Fibroblast of villous mesenchyme (primary cell): ENCODE data around the gene ALOX15B. TPM values are rescaled to one million over a fixed set of nuclear protein-coding genes. Genes with fewer than 3 reads are reported as not detected.

Experiments
- DNase-seq: peaks from one replicate; pipeline ENCODE4 v3.0.0-alpha.2; 2010; ENCODE audit warnings: low read depth
- H3K4me3 ChIP-seq: 2 replicates; pipeline ENCODE4 v1.5.1; 2011; ENCODE audit warnings: low read depth, mild to moderate bottlenecking, low read length
- total RNA-seq: library from RNA; depleted of rRNA; stranded (reverse); fragments of >200 nt; gene quantifications from 2 replicates; pipeline ENCODE4 v1.2.3, GENCODE V29; 2012
- TF ChIP-seq, protein P1 (sequence below): IDR thresholded peaks from 2 replicates; pipeline ENCODE4 v1.5.1; 2012; ENCODE audit warnings: low read depth, mild to moderate bottlenecking, low read length; ENCODE audit not compliant: insufficient read depth

The ALOX15B gene
- total RNA-seq, 1 donor = not detected

DNA sequence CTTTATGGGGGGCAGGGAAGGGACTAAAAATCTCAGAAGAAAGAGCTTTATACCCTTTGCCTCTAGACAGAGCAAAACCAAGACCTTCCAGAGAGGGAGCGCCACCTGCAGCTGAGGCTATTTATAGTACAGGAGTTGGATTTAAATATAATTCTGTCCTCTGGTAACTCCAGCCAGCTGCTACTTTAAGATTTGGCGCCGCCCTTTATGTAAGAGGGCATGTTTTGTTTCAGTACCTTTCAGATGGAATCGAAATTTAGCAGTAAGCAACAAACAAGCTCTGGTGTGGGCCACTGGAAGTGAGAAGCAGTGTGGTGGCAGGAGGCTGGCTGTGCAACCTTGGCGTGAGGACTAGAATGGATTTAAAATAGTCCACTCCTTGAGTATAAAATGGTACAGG, 41.7 kb upstream of the ALOX15B start:
- DNase-seq = peak; percentile 53
- H3K4me3 ChIP-seq = no peak overlapping the region
- TF ChIP-seq, protein P1, sequence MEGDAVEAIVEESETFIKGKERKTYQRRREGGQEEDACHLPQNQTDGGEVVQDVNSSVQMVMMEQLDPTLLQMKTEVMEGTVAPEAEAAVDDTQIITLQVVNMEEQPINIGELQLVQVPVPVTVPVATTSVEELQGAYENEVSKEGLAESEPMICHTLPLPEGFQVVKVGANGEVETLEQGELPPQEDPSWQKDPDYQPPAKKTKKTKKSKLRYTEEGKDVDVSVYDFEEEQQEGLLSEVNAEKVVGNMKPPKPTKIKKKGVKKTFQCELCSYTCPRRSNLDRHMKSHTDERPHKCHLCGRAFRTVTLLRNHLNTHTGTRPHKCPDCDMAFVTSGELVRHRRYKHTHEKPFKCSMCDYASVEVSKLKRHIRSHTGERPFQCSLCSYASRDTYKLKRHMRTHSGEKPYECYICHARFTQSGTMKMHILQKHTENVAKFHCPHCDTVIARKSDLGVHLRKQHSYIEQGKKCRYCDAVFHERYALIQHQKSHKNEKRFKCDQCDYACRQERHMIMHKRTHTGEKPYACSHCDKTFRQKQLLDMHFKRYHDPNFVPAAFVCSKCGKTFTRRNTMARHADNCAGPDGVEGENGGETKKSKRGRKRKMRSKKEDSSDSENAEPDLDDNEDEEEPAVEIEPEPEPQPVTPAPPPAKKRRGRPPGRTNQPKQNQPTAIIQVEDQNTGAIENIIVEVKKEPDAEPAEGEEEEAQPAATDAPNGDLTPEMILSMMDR = peak; percentile 55

DNA sequence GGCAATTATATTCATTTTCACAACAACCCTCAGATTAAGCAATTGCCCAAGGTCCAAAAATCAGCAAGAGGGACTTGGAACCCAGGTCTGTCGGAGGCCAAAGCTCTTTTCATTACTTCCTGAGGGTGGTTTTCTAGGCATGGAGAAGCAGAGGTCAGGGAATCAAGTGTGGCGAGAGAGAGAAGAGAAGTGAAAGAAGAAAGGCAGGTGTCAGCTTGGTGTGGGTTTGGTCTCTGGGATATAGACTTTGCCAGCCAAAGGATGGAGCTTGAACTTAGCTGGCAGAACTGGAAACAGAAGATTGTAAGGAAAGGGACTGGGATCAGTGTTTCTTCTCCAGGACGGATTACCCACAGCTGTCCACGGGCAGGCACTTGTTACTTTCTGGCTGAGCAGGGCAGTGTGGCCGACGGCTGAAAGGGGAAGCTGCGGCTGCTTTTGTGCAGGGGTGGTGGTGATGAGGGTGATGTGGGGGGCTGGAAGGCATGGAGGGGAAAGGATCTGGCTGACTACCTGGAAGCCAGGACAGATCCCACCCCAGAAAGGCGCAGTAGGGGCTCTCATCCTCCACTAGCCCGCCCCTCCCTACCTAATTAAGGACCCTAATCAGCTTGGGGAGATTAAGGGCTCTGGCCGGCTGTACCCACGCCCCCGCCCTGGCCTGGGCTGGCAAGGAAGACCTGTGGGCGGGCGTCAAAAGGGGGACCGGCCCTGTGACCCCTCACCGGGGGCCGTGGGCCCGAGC, 36.7 kb upstream of the ALOX15B start, which contains the start of gene GUCY2D:
Gene GUCY2D, plus strand, starts transcription at position 640 of the 745 bp plus-strand sequence. CDS start 433 bp downstream, outside the sequence.
- no peak for DNase-seq
- TF ChIP-seq, protein P1 = no peak
- no peak within 1 kb of the TSS for H3K4me3 ChIP-seq

DNA sequence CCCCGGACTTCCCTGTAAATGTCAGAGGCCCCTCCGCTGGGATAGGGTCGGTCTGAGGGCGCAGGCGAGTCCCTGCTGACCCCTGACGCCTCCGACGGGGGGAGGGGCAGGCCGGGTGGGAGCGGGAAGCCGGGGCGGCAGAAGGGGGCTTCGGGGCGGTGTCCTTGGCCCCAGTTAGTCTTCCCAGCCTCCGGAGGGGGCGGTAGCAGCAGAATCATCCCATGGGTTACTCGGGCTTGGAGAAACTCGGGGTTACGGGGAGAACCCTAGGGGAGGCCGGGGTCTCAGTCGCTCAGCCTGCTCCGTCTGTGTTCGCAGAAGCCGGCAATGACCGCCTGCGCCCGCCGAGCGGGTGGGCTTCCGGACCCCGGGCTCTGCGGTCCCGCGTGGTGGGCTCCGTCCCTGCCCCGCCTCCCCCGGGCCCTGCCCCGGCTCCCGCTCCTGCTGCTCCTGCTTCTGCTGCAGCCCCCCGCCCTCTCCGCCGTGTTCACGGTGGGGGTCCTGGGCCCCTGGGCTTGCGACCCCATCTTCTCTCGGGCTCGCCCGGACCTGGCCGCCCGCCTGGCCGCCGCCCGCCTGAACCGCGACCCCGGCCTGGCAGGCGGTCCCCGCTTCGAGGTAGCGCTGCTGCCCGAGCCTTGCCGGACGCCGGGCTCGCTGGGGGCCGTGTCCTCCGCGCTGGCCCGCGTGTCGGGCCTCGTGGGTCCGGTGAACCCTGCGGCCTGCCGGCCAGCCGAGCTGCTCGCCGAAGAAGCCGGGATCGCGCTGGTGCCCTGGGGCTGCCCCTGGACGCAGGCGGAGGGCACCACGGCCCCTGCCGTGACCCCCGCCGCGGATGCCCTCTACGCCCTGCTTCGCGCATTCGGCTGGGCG, 35.9 kb upstream of the ALOX15B start:
- DNase-seq = no peak
- H3K4me3 ChIP-seq = no peak overlapping the region
- TF ChIP-seq, protein P1 = no peak

DNA sequence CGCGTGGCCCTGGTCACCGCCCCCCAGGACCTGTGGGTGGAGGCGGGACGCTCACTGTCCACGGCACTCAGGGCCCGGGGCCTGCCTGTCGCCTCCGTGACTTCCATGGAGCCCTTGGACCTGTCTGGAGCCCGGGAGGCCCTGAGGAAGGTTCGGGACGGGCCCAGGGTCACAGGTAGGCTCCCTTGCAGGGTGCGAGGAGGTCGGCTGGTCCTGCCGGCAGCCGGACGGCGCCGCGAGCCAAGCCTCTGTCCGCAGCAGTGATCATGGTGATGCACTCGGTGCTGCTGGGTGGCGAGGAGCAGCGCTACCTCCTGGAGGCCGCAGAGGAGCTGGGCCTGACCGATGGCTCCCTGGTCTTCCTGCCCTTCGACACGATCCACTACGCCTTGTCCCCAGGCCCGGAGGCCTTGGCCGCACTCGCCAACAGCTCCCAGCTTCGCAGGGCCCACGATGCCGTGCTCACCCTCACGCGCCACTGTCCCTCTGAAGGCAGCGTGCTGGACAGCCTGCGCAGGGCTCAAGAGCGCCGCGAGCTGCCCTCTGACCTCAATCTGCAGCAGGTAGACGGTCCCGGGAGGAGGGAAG, 35.2 kb upstream of the ALOX15B start:
- TF ChIP-seq, protein P1 = no peak
- no peak for DNase-seq
- no peak overlapping the region for H3K4me3 ChIP-seq

DNA sequence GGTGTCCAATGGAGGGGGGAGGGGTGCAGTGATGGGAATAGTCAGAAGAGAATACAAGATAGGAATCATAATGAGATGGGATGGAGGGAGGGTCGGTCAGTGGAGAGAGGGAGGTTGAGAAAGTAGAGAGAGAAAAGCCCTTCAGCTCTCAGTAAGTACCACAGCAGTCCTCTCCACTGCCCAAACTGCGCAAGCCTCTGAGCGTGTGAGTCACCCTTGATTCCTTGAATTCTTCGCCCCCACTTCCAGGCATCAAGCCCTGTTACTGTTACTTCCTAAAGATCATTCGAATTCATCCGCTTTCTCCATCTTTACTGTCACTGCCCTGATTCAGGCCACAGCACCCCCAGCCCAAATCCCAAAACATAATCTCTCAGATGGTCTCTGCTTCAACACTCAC, 34.0 kb upstream of the ALOX15B start:
- TF ChIP-seq, protein P1 = no peak
- H3K4me3 ChIP-seq = no peak overlapping the region
- DNase-seq = peak; percentile 43

DNA sequence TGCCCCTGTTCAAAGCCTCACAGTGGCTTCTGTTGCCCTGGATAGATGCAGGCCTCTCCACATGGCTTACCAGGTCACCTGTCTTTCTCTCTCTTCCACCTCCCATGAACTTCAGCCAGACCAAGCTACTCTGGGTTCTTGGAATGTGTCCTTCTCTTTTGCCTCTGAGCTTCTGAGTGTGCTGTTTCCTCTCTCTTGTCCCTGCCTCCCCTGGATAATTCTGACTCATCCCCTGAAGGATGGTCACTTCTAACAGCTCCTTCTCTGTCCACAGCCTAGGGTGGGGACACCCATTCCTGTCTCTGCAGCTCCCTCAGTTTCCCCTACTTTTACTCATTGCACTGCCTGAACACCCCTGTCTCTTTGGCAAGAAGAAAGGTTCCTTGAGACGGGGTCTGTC, 33.5 kb upstream of the ALOX15B start:
- H3K4me3 ChIP-seq = no peak overlapping the region
- TF ChIP-seq, protein P1 = no peak
- no peak for DNase-seq
